Right atrium auricular region (tissue), 2 donors: Measurements from ENCODE around the gene BORCS8. TPM values are rescaled to one million over a fixed set of nuclear protein-coding genes. Genes with fewer than 3 reads are reported as not detected.
A peak's percentile ranks its signal among the peaks of the same experiment; 100 is the strongest.

ENCODE experiments used
- DNase-seq: peaks from one replicate; pipeline ENCODE4 v3.0.0-alpha.2; 2019; ENCODE audit warnings: low spot score
- H3K27ac ChIP-seq, 2 donors: fragments of 200-600 bp; sonication (generic); 1 replicate in 1 of 2; 2 replicates in 1 of 2; pipeline ENCODE4 v1.5.1; 2016 to 2019
- H3K27me3 ChIP-seq, 2 donors: fragments of 200-600 bp; sonication (generic); one replicate each; pipeline versions ENCODE4 v1.5.1 to v1.6.0; 2017 to 2019
- H3K36me3 ChIP-seq: fragments of 200-600 bp; sonication (generic); one replicate; pipeline ENCODE4 v1.5.1; 2016
- H3K4me1 ChIP-seq, 2 donors: fragments of 200-600 bp; sonication (generic); one replicate each; pipeline versions ENCODE4 v1.5.1 to v1.6.0; 2017 to 2019
- H3K4me3 ChIP-seq, 2 donors: fragments of 200-600 bp; sonication (generic); 1 replicate in 1 of 2; 2 replicates in 1 of 2; pipeline ENCODE4 v1.5.1; 2017 to 2019; ENCODE audit warnings: mild to moderate bottlenecking in 1 of 2, moderate library complexity in 1 of 2
- H3K9me3 ChIP-seq, 2 donors: fragments of 200-600 bp; sonication (generic); one replicate each; pipeline ENCODE4 v1.5.1; 2019
- CTCF ChIP-seq, 2 donors: fragments of 200-600 bp; sonication (generic); IDR thresholded peaks; one replicate each; pipeline ENCODE4 v1.5.1; 2019; ENCODE audit warnings: antibody characterized with exemption in 2 of 2
- total RNA-seq, 2 donors: library from RNA; depleted of rRNA; stranded (reverse); fragments of >200 nt; gene quantifications; one replicate each; pipeline ENCODE4 v1.1.0, GENCODE V29; 2016

BORCS8 gene
- total RNA-seq, 2 donors from 2014 or later, result 16.5 to 20.0 TPM

- no peaks in the 10 kb centered on the region for H3K36me3 ChIP-seq
- H3K4me1 ChIP-seq, result peaks cover 0 to 13% of the 10 kb centered on the region in 2 donors
- H3K9me3 ChIP-seq, result no peaks in the 10 kb centered on the region
- no peak overlapping the region for H3K4me3 ChIP-seq
- TF ChIP-seq CTCF (IDR thresholded peaks at IDR 0.05), result no peak
- no peaks in the 10 kb centered on the region for H3K27me3 ChIP-seq
- DNase-seq, result no peak
- no peak overlapping the region for H3K27ac ChIP-seq
These were observed 13.8 kb upstream of the BORCS8 start for GRCh38 chr19:19205416-19206410.

DNA sequence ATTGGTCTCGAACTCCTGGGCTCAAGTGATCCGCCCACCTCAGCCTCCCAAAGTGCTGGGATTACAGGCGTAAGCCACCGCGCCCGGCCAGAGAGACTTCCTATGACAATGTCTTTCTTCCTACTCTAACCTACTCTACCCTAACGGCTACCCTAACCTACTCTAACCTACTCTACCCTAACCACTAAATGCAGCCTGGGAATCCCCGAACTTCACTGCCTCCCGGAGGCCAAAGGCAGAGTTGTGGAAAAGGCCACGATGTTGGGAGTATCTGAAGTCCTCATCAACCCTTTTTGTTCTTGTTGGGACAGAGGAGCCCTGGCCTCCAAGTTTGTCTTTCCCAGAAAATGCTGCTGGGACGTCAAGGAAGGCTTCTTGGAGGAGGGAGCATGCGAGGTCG, 12.2 kb upstream of the BORCS8 start:
- H3K9me3 ChIP-seq, result no peaks in the 10 kb centered on the region
- TF ChIP-seq CTCF (IDR thresholded peaks at IDR 0.05), result no peak
- no peak overlapping the region for H3K4me3 ChIP-seq
- DNase-seq, result no peak
- H3K4me1 ChIP-seq, result peaks cover 0 to 13% of the 10 kb centered on the region in 2 donors
- H3K27ac ChIP-seq, result no peak overlapping the region
- H3K36me3 ChIP-seq, result no peaks in the 10 kb centered on the region
- no peaks in the 10 kb centered on the region for H3K27me3 ChIP-seq

- Histone ChIP-seq H3K27me3 (no peaks in the 10 kb centered on the region), H3K9me3 (no peaks in the 10 kb centered on the region), H3K4me1 (peaks cover 0 to 13% of the 10 kb centered on the region in 2 donors), H3K27ac (peak within 1 kb of the TSS; percentile 68 to 79), H3K4me3 (peak within 1 kb of the TSS; percentile 59 to 66), H3K36me3 (peaks cover 5% of the 10 kb centered on the region)
- TF ChIP-seq CTCF (IDR thresholded peaks at IDR 0.05), result no peak
- peak; percentile 93 for DNase-seq
These were observed 11.3 kb upstream of the BORCS8 start, which contains the start of gene NR2C2AP for GRCh38 chr19:19203012-19203856. TSS of gene NR2C2AP (minus strand) at chr19:19203414. CDS start at chr19:19203060, 354 bp downstream.

DNA sequence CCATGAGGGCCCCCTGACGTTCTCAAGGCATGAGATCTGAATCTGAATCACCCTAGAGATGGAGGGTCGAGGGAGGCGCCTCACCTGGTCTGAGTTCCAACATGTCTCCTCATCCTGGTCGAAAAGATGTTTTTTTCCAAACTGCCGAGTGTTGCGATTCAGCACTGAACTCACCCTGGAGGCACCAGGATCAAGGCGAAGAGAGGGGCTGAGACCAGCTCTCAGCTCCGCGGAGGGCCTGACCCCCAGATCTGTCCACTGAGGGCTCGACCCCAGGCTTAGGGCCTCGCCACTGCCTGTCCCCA, 10.7 kb upstream of the BORCS8 start:
- H3K27ac ChIP-seq, result peak overlapping the region; percentile 68 to 79
- peaks cover 8% of the 10 kb centered on the region for H3K36me3 ChIP-seq
- no peak for TF ChIP-seq CTCF (IDR thresholded peaks at IDR 0.05)
- peaks cover 0 to 13% of the 10 kb centered on the region in 2 donors for H3K4me1 ChIP-seq
- H3K9me3 ChIP-seq, result no peaks in the 10 kb centered on the region
- no peaks in the 10 kb centered on the region for H3K27me3 ChIP-seq
- H3K4me3 ChIP-seq, result peak overlapping the region; percentile 59 to 66
- DNase-seq, result no peak

DNA sequence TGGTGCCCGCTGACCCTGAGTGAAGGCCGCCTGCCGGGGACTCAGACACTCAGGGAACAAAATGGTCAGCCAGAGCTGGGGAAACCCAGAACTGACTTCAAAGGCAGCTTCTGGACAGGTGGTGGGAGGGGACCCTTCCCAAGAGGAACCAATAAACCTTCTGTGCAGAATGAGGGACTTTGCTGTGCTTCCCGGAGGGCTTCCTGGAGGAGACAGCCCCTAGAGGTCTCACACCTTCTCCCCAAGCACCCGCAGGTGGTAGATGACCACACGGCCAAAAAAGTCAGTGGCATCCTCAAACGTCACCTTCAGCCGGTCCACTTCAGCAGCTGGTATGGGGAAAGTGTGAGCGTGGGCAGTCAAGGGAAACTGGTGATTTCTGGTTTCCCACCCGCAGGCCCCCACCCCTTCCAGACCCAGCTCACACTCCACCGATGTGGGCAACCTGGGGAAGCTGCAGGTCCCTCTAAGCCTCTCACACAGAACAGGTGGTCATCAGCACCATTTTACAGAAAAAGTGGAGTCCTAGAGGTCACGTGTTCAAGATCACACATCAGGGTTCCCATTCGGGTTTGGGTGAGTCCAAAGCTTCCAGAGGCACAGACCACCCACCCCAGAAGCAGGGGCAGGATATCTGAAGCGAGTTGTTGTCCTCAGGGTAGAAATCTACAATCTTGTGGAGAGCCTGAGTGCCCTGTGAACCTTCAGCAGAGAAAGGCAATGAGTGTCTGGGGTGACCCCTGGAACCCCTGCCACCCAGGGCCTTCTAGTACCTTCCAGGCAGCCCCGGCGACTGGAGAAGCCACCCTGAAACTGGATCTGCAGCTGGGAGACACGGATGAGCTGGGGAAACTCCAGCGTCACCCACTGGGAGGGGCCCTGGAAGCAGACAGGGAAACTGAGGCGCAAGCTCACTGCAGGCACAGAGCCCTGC, 10.0 kb upstream of the BORCS8 start:
- peaks cover 0 to 13% of the 10 kb centered on the region in 2 donors for H3K4me1 ChIP-seq
- H3K4me3 ChIP-seq, result peak overlapping the region in 1 of 2 donors; percentile 66
- no peak for TF ChIP-seq CTCF (IDR thresholded peaks at IDR 0.05)
- H3K27me3 ChIP-seq, result no peaks in the 10 kb centered on the region
- no peak overlapping the region for H3K27ac ChIP-seq
- no peaks in the 10 kb centered on the region for H3K9me3 ChIP-seq
- DNase-seq, result no peak
- peaks cover 11% of the 10 kb centered on the region for H3K36me3 ChIP-seq
